Right ventricle myocardium superior (tissue), 1 donor: ENCODE measurements around the gene CACHD1. TPM values are rescaled to one million over a fixed set of nuclear protein-coding genes. Genes with fewer than 3 reads are reported as not detected.

Experiments
- ATAC-seq: fragments of 200-7000 bp; cut with Tn5 transposase; one replicate; pipeline ENCODE4 v1.9.1; 2020; ENCODE audit warnings: mild to moderate bottlenecking; ENCODE audit not compliant: poor library complexity
- DNase-seq: peaks from one replicate; pipeline ENCODE4 v3.0.0-alpha.2; 2020
- intact Hi-C: fragments of 100-400 bp; cut with DNase I; formaldehyde crosslinking; loops from one replicate; pipeline ENCODE4 v1.11.2; 2022
- total RNA-seq: library from RNA; stranded (reverse); fragmentation: NEBNext Ultra II Directional; extraction: Animal tissue kit (Norgen Biotek cat#: 25700); gene quantifications from one replicate; pipeline ENCODE4 v1.2.1, GENCODE V29; 2021
- donor health status: DM: no; HTN: yes; CAD: no; lungs with severe emphysema.

Gene CACHD1
- total RNA-seq, 1 donor from 2014 or later: 4.2 TPM

GRCh38 chr1:64563958-64564565 is 94.1 kb downstream of the CACHD1 start:
- no peak for ATAC-seq

GRCh38 chr1:64564891-64565290 is 95.0 kb downstream of the CACHD1 start:
- ATAC-seq (no peak), DNase-seq (no peak)
- intact Hi-C loops: no loop called here

More at GRCh38 chr1:64563958-64564565, 94.1 kb downstream of the CACHD1 start:
- no peak for DNase-seq
- intact Hi-C loops: no loop called here

DNA sequence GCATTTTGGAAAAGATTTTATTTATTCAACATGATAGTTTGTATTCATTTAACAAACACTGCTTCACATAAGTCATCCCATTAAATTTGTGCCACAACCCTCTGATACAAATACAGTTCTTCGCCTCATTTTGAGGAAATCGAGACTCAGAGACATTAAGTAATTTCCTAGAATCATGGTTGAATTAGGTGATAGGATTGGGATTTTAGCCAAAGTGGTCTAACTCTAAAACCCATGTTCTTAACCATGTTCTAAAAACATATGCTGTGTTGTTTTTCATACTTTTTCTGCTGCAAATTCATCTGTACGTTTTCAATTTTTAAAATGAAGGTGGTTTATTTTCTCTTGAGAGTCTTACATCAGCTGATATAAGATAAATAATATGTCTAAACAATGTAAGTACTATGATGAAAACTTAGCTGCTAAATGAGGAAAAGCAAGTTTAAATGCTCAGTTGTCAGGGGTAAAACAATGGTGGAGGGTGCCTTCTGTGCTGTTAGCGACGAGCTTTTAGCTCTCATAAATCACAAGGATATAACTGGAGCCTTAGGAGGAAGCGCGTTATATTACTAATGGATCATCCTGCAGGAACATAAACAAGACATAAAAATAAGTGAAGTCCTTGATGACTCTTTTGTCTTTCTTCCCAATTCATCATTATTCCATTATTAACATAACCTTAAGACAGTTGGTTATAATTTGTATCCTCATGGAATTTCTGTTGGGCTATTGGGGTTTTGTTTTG is 97.7 kb downstream of the CACHD1 start:
- DNase-seq: no peak
- no peak for ATAC-seq
- intact Hi-C loops: no loop called here

- DNase-seq: no peak
- no peak for ATAC-seq
- intact Hi-C loops: no loop called here
Measured at GRCh38 chr1:64568171-64568450, 98.2 kb downstream of the CACHD1 start.

DNA sequence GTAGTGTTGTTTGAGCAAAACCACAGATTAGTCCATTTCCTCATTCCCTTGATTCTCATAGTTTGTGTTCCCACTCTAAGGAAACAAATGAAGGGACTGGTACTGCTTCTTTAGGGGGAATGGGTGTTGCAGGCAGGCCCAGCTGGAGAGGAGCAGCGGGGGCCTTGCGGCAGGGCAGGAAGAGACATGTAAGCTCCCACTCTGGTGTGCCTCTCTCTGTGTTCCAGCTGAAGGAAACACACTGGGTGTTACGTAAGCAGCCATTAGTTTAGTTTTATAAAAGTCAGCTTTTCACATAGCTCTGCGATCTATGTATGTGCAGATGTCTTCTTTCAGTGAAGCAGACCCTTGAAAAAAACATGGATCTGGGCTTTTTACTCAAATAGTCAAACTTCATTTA is 99.5 kb downstream of the CACHD1 start:
- no peak for DNase-seq
- intact Hi-C loops: no loop called here
- no peak for ATAC-seq

DNA sequence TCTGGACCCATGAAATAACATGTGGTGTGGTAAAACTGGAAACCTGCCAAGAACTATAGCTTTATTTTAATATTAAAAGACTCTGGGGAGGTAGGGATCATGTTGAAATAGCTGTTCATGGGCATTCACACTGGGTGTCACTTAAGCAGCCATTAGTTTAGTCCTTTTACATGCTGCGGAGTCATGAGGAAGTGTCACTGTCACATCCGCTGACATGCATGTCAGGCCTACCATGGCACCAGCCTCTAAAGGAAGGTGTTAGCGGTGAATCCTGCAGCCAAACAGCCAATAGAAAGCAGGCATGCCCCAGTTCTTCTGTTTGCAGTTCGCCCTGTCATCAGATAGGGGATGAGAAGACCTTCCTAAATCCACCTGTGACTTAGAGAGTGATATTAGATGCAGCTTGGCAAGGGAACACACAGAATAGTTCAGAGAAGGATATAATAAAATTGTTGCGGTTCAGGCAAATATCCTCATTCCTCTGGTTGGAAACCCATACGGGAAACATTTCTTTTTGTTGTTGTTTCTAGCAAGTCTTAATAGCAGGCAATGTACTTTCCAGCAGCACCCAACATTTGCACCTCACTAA is 100.4 kb downstream of the CACHD1 start:
- DNase-seq (no peak), ATAC-seq (no peak)
- intact Hi-C loops: no loop called here

DNA sequence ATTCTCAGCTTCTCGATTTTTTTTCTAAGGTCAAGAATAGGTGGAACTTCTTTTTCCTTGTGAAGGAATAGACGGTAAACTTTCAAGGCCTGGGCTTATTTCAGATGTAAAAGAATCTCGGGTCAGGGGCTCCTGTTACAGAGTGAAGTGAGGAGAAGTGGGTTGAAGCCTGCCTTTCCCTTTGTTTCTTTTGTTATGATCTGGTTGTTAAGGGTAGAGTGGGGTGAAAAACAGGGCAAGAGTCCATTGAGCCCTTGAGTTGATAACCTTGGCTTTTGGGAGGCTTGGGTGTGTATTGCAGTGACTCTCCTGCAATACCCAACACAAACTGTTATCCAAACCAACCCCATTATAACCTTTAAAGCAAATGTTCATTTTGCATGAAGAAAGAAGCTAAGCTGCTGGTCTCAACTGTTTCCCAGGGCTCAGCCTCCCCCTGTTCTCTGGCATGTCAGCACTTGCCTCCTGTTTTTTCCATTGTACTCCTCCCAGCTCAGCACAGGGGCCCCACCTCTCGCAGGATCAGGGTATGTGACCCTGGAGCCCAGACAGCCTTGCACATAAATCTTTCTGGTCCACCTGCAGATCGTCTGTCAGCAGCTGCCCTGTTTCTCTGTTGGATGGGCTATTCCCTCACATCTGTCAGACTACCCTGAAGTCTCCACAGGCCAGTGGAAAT is 102.4 kb downstream of the CACHD1 start:
- ATAC-seq: no peak
- no peak for DNase-seq
- intact Hi-C loops: no loop called here

DNA sequence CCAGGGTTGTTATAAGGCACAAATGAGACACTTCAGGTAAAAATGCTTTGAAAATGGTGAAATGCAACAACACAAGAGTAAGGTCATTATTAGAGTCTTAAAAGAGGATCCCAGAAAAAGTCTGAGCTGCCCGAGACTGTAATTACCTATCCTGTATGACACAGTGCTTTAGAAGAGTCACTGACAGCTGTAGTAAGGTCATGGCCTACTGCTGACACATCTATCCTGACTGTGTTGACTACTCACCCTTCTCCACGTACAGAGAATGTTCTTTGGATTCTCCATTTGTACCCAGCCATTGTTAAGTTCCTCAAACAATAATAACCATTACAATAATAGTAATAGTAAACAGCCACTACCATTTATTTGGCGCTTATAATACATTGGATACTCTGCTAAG is 104.4 kb downstream of the CACHD1 start:
- no peak for DNase-seq
- intact Hi-C loops: no loop called here
- ATAC-seq: no peak

GRCh38 chr1:64575881-64576676 is 106.2 kb downstream of the CACHD1 start:
- intact Hi-C loops: no loop called here
- no peak for DNase-seq
- ATAC-seq: no peak

DNA sequence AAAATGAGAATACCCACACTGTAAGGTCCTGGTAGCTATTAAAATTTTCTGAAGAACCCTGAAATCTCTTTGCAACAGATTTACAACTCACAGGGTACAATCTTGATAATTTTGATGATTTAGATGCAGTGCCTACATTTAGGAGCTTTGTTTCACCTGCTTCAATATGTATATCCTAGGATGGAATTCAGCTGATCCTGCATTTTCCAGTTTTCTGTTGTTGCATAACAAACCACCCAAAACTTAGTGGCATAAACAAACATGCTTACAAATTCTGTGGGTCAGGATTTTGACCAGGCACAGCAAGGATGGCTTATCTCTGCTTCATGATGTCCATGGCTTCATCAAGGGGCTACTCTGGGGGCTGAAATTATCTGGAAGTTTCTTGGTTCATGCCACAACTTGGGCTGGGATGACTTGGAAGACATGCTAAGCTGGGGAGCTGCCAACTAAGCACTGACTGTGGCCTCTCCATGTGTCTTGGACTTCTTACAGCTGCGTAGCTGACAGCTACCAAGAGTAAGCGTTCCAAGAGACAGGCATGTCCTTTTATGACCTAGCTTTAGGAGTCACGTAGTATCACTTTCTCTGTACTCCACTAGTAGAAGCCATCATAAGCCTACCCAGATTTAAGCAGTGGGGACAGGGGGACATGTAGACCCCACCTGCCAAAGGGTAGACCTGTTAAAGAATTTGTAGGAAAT is 108.5 kb downstream of the CACHD1 start:
- DNase-seq (peak; percentile 54), ATAC-seq (peak; percentile 72)
- intact Hi-C loops: no loop called here

DNA sequence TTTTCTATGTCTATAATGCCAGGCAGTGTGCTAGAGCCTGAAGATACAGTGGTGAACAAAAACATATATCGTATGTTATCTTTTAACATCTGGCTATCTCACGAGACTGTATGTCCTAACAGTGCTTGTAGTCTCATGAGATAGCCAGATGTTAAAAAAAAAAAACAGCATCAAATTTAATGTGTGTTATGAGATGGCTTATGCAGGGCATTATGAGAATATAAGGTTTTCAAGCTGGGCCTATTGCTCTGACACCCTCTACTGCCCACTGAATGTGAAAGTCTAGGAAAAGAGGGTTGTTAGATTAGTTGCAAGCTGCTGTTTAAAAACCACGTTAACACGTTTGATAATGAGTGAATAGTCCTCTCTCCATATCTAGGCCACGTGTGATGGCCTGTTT is 109.8 kb downstream of the CACHD1 start:
- no peak for DNase-seq
- no peak for ATAC-seq
- intact Hi-C loops: no loop called here

- intact Hi-C loops: no loop called here
- DNase-seq (no peak), ATAC-seq (no peak)
Measured at GRCh38 chr1:64581135-64581842, 111.4 kb downstream of the CACHD1 start.

DNA sequence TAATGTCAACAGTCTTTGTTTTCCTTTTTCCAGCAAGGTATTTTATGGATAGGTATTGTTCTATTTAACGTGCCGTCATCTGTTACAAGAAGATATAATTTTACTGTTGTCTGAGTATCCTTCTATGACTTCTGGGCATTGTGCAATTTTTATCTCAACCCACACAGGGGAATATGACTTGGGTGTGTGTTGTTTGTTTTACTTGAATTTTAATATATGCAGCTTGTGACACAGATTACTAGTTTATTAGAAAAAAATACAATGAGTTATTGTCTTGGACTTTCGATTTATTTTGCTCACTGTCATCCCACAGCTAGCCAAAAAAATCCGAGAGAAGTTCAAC is 111.9 kb downstream of the CACHD1 start:
- ATAC-seq (peak; percentile 66), DNase-seq (no peak)
- intact Hi-C loops: no loop called here

DNA sequence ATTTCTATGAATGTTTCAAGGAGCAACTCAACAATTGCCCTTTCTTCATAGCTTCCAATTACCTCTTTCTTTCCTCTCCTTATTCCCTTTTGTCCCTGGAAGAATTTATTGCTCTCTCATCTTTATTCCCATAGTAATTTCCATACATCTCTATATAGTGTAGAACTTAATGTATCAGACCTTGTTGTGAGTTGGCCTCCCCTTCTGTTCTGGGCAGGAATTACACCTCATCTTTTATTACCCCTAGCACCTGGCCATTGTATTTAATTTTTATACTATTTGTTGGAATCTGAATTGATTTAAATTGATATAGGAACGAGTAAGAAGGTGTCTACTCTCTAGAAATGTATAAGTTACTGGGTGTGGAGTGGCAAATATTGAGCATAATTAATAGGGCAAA is 114.5 kb downstream of the CACHD1 start:
- intact Hi-C loops: no loop called here
- no peak for ATAC-seq
- DNase-seq: no peak

DNA sequence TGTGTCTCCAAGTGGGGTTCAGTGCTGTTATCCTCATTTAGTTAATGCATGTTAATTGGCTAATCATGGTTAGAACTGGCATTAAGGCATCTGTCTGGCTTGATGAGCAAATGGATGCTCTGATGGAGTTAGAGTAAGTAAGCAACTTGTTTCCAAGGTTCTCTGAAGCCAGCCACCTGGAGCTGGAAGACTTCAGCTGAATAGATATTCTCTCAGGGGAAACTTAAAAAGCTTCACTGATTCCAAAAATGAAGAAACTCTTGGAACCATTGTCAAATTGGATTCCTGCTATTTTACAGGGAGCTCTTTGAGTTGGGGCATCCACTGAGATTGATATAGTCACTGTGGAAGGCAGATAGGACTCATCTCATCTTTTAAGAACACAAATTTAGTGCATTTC is 118.9 kb downstream of the CACHD1 start:
- no peak for ATAC-seq
- DNase-seq: no peak
- intact Hi-C loops: no loop called here

- ATAC-seq (no peak), DNase-seq (no peak)
- intact Hi-C loops: no loop called here
Measured at GRCh38 chr1:64590316-64590715, 120.4 kb downstream of the CACHD1 start.

DNA sequence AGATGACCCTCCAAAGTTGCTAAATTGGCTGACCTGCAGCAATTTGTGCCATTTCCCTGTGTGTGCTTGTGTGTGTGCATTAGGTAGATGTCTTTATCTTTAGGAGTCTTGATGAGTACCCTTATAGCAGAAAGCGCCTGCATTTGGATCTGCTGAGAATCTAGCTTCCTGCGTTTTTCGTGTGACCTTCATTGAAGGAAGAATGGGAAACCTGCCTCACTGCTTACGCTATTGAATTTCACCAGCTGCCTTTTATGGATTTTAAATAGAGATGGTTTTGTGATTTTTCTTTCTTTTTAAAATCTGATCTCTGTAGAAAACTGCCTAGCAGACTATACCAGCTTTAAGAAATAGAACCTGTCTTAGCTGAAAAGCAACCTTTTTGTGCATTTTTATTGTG is 124.5 kb downstream of the CACHD1 start:
- ATAC-seq: no peak
- intact Hi-C loops: no loop called here
- no peak for DNase-seq

GRCh38 chr1:64595871-64596515 is 126.1 kb downstream of the CACHD1 start:
- intact Hi-C loops: no loop called here
- DNase-seq (no peak), ATAC-seq (no peak)
